ENCODE measurements around the gene KIF3B.
"Not testable (repeated sequence)": the region's sequence is repeated elsewhere in the genome, so short reads cannot be mapped to it uniquely, and the experiment has no call there.

KIF3B gene

GRCh38 chr20:32329817-32330554, 52.5 kb downstream of the KIF3B start:
- no peak for DNase-seq (ENCODE audit: low read depth, low spot score)

GRCh38 chr20:32330555-32330897, 53.1 kb downstream of the KIF3B start:
- no peak for DNase-seq (ENCODE audit: low read depth, low spot score)

- no peak for DNase-seq (ENCODE audit: low read depth, low spot score)
Observed at GRCh38 chr20:32332614-32333013, 55.2 kb downstream of the KIF3B start.

- no peak for DNase-seq (ENCODE audit: low read depth, low spot score)
Observed at GRCh38 chr20:32333181-32333987, 55.9 kb downstream of the KIF3B start.

GRCh38 chr20:32333988-32334885, 56.8 kb downstream of the KIF3B start:
- no peak for DNase-seq (ENCODE audit: low read depth, low spot score)

- no peak for DNase-seq (ENCODE audit: low read depth, low spot score)
Observed at GRCh38 chr20:32336918-32337347, 59.5 kb downstream of the KIF3B start.

- DNase-seq (ENCODE audit: low read depth, low spot score): no peak
Observed at GRCh38 chr20:32337937-32338661, 60.6 kb downstream of the KIF3B start.

- DNase-seq (ENCODE audit: low read depth, low spot score): no peak
Observed at GRCh38 chr20:32338665-32339064, 61.2 kb downstream of the KIF3B start.

- DNase-seq (ENCODE audit: low read depth, low spot score): no peak
Observed at GRCh38 chr20:32339116-32339515, 61.7 kb downstream of the KIF3B start.

- DNase-seq (ENCODE audit: low read depth, low spot score): not testable (repeated sequence)
Observed at GRCh38 chr20:32341053-32341452, 63.6 kb downstream of the KIF3B start.

- no peak for DNase-seq (ENCODE audit: low read depth, low spot score)
Observed at GRCh38 chr20:32343439-32343838, 66.0 kb downstream of the KIF3B start.

- DNase-seq (ENCODE audit: low read depth, low spot score): no peak
Observed at GRCh38 chr20:32344835-32345506, 67.5 kb downstream of the KIF3B start.

GRCh38 chr20:32348207-32348606, 70.8 kb downstream of the KIF3B start:
- DNase-seq (ENCODE audit: low read depth, low spot score): no peak

GRCh38 chr20:32350421-32350820, 73.0 kb downstream of the KIF3B start:
- no peak for DNase-seq (ENCODE audit: low read depth, low spot score)

- no peak for DNase-seq (ENCODE audit: low read depth, low spot score)
Observed at GRCh38 chr20:32352121-32352720, 74.8 kb downstream of the KIF3B start.

- DNase-seq (ENCODE audit: low read depth, low spot score): no peak
Observed at GRCh38 chr20:32353848-32354496, 76.5 kb downstream of the KIF3B start.

GRCh38 chr20:32354592-32355416, 77.4 kb downstream of the KIF3B start:
- no peak for DNase-seq (ENCODE audit: low read depth, low spot score)

- DNase-seq (ENCODE audit: low read depth, low spot score): no peak
Observed at GRCh38 chr20:32355417-32355841, 78.0 kb downstream of the KIF3B start.
